Left lobe of liver (tissue), 2 donors: ENCODE results near the gene CTDSPL. TPM values are rescaled to one million over a fixed set of nuclear protein-coding genes. Genes with fewer than 3 reads are reported as not detected.

Experiments used
- ATAC-seq: fragments of 200-7000 bp; cut with Tn5 transposase; one replicate; pipeline ENCODE4 v1.9.1; 2020; ENCODE audit warnings: mild to moderate bottlenecking, moderate library complexity
- DNase-seq: peaks from one replicate; pipeline ENCODE4 v3.0.0-alpha.2; 2020; ENCODE audit warnings: low spot score
- total RNA-seq: library from RNA; stranded (reverse); gene quantifications from one replicate; pipeline ENCODE4 v1.2.1, GENCODE V29; 2021
- donor health status: DM: no; HTN: no; CAD: no; lungs with moderate emphysema.
- donor health status: DM: no; HTN: yes; CAD: no.

The CTDSPL gene
- total RNA-seq, 1 donor from 2014 or later = 22.1 TPM

DNA sequence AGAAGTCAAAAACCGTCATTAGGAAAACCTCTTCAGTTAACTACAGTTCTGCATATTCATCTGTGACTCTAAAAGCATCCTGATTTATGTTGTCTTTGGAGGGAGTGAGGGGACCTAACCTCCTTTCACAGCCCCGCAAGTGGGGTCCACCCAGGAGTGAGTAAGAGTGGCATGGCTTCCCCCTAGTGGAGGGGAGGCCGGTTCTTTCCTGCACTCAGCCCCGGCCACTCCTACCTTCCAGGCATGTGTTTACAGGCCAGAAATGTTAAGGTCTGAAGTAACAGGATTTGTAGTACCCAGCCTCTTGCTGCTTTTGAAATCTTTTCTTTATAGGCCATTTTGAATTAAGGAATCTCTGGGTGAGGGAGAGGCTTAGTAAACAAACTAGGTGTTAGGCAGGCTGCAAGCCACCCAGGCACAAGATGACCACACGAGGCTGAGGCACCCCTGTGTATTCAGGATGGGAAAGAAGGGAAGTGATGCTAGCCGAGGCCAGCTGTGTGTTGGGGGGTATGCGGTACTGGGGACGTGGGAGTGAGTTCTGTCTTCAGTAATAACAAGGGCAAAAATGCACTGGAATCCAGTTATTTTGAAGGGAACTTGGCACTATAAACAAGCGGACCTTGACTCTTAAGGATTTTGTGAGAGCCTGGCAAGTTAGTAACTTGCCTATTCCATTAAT is 50.5 kb downstream of the CTDSPL start:
- no peak for DNase-seq
- ATAC-seq = peak; percentile 56

- no peak for ATAC-seq
- no peak for DNase-seq
These were observed 51.8 kb downstream of the CTDSPL start for GRCh38 chr3:37913522-37913921.

DNA sequence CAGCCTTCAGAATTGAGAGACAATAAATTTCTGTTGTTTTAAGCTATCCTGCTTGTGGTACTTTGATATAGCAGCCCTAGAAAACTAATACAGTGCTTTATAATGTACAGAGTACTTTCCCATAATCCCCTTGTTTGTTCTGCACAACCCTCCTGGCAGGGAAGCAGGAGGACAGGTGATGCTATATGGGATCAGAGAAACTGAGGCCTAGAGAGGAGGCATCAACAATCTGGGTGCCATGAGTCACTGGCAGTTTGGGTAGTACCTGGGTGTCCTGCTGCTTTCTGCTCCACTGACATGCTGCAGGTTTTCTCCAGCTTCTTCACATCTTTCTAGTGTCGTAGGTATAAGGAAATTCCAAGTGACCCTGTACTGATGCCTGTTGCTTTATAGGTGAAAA is 55.0 kb downstream of the CTDSPL start:
- DNase-seq (no peak), ATAC-seq (no peak)

DNA sequence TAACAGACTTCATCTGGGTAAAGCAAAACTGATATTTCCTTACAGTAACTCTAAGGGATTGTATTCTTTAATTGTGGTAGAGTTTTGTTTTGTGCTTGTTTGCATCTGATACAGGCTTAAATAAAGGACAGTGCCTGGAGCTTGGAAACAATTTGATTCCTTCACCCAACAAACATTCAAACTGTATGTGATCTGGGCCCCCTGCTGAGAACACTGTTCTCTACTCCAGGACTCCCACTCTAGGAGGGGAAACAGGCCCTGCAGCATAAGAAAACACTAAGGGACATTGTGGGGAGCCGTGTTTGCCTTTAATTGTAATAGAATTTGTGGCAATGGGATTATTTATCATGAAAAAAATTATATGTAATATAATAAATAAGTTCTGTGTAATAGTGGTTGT is 56.9 kb downstream of the CTDSPL start:
- DNase-seq = no peak
- ATAC-seq = no peak

DNA sequence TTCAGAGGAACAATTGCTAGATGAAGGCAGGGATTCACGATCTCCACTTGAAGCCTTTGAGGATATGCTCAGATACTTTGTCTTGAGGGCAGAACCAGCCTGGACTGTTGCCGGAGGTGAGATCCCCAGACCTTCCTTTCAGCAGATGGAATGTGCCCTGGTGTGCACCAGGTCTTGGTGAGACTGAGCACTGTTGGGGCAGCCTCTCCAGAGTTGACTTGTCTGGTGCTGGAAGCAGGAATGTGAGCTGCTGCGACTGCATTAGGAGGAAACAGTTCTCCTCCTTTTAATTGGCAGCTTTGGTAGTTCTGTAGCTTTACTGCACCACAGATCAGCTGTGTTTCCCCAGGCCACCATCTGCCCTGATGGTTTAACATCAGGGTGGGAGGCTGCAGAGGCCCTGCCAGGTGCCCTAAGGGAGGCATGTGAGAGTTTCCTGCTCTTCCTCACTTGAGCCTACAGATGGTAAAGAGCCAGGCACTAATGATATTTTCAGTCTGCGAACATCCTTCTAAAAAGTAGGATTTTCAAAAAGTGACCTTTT is 58.5 kb downstream of the CTDSPL start:
- ATAC-seq (no peak), DNase-seq (no peak)

- DNase-seq (no peak), ATAC-seq (no peak)
These were observed 59.3 kb downstream of the CTDSPL start for GRCh38 chr3:37921025-37921424.

DNA sequence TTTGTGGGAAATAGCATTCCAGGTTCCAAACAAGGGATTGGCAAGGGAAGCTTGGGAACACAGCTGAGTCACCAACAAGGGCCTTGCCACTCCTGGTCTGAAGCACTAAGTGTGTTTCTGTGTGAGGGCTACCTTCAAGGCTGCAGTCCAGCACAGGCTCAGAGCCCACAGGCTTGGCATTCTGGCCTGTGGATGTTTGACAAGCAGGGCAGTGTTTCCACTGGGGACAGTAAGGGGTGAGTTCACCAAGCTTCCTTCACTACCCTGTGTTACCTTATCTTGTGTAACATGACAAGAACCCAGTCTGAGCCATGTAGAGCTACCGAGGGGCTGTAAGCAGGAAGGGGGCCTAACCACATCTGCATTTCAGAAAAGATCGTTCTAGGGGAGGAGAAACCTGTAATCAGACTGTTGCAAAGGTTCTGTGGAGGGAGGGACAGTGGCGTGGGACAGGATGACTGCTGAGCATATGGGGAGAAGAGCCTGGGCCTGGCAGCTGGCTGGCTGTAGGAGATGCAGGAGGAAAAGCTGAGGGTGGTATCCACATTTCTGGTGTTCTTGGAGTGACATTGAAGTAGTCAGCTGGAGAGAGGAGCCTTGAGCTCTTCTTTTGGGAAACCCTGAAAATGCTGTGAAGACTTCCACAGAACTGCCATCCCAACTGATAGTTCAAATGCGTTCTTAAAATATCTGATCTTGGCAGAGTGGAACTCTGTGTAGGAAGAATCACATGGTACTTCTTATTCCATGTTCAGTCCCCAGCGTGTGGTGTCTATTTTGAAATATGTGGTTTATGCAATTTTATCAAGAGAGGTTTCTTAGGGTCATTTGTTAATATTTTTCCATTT is 61.3 kb downstream of the CTDSPL start:
- ATAC-seq (peak; percentile 89), DNase-seq (peak; percentile 67)

- DNase-seq = no peak
These were observed 61.9 kb downstream of the CTDSPL start for GRCh38 chr3:37923569-37924040.

DNA sequence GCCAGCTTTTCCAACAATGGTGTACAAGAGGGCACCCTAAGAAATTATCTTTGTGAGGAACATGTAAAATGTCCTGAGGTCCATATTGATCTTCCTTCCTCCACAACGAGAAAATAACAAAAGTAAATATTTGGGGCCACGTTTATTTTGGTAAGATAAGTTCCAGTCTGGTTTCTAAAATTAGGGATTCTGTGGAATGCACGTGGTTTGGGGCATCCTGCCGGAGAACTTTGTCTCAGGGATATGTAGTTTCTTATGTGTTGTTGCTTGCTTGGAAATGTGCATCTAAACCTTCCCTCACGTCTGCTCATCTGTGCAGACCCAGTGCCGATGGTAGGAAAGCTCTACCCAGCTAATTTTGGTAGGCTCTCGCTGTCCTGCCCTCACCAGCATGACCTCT is 62.8 kb downstream of the CTDSPL start:
- ATAC-seq = no peak
- no peak for DNase-seq

More at GRCh38 chr3:37923569-37924040, 61.9 kb downstream of the CTDSPL start:
- ATAC-seq = no peak

GRCh38 chr3:37925157-37925556 is 63.5 kb downstream of the CTDSPL start:
- ATAC-seq (no peak), DNase-seq (no peak)

GRCh38 chr3:37926611-37927010 is 64.9 kb downstream of the CTDSPL start:
- DNase-seq = no peak
- no peak for ATAC-seq

GRCh38 chr3:37930495-37930894 is 68.8 kb downstream of the CTDSPL start:
- ATAC-seq = no peak
- DNase-seq = no peak

- ATAC-seq (peak; percentile 31), DNase-seq (no peak)
These were observed 70.8 kb downstream of the CTDSPL start for GRCh38 chr3:37932505-37932904.

GRCh38 chr3:37934631-37935289 is 73.1 kb downstream of the CTDSPL start:
- ATAC-seq (peak; percentile 44), DNase-seq (no peak)

DNA sequence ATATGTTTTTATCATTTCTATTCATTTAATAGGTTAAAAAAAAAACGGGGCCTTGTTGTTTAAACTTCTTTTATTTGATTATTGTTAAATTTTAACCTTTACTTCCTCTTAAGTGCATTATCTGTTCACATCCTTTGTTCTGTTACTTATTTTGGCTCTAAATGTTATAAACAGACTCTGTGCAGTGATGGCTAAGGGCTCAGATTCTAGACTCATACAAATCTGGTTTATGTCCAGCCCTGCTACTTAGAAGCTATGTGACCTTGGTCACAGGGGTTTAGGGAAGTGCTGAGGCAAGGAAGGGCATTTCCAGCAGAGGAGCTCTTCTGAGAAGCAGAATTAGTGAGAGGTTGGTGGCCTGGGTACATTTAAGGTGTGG is 73.6 kb downstream of the CTDSPL start:
- DNase-seq (no peak), ATAC-seq (peak; percentile 72)

DNA sequence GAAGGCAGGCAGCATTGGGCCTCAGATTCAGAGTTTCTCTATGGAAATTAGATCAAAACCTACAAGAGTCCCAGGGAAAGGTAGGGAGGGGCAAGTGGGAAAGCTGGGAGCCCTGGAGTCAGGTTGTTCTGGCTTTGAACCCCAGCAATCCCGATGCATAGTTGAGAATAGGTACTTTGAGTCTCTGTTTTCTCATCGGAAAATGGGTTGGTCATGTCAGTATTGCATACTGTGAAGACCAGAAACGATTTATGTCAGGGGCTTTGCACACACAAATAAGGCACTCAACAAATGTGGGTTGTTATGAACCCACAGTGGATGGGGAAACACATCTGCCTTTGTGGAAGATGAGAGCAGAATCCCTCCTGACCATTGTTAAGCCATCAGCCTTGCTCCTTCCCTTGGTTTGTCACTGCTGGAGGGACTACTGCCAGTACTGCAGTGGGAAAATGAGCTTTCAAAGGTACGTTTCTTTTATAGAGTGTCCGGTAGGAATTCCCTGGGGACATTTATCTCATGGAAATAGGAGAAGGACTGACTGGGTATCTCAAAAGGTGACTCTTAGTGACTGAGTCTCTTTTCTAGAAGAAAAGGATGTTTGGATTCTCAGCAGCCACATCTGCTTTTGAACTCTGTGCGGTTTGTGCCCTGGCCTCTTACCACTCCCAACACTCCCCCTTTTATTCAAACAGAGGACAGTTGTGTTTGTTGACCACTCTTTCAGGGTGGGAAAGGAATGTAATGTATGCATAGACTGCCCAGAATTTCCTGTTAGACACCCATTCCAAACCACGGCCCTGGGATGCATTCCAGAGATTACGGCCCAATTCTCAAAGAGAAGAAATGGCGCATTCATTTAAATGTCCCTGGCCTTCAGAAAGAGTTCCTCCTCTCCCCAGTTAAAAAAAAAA is 74.3 kb downstream of the CTDSPL start:
- no peak for ATAC-seq
- DNase-seq = peak; percentile 44

DNA sequence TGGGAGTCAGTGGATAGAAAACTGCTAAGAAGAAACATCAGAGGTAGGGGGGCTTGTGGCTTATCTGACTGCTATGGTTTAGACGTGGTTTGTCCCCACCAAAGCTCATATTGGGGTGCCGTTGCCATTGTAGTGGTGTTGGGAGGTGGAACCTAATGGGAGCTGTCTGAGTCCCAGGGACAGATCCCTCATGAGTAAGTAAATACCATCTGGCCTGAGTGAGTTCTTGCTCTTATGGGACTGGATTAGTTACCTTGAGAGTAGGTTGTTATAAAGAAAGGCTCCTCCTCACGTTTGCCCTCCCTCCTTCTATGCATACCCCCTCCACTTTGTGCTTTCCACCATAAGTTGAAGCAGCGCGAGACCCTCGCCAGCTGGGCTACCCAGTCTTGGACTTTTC is 75.5 kb downstream of the CTDSPL start:
- DNase-seq = no peak
- no peak for ATAC-seq

GRCh38 chr3:37938011-37938410 is 76.3 kb downstream of the CTDSPL start:
- DNase-seq = no peak
- no peak for ATAC-seq

DNA sequence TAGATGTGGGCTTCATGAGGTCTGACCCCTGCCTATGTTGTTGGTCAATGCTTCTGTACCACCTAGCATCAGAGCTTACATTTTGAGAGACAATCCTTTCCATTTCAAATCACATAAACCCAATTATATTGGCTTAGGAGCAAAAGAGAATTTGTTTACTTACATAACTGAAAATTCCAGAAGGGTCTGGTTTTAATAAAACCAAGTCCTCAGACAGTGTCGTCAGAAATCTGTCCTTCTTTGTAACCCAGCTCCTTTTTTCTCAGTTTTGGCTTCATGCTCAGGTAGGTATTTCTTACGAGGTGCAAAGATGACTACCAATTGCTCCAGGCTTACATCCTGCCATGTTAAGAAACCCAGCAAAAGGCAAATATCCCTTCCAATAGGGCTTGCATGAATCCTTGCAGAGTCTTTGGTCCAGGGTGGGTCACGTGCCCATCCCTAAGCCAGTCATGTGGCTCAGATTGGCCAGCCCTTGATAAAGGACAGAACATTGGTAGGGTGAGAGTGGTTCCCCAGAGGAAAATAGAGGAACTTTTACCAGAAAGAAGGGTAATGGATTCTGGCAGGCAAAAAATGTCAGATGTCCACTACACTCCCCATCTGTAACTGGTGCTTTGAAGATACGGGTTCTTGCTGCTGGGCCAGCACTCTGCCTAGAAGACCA is 78.7 kb downstream of the CTDSPL start:
- DNase-seq (no peak), ATAC-seq (no peak)
